GM18520 (cell line): ENCODE data around the gene WRAP73.

Experiments used
- ATAC-seq: cut with Tn5 transposase; IDR thresholded peaks from one replicate; pipeline ENCODE4 v1.9.1; 2021; ENCODE audit not compliant: unreplicated experiment

The WRAP73 gene

DNA sequence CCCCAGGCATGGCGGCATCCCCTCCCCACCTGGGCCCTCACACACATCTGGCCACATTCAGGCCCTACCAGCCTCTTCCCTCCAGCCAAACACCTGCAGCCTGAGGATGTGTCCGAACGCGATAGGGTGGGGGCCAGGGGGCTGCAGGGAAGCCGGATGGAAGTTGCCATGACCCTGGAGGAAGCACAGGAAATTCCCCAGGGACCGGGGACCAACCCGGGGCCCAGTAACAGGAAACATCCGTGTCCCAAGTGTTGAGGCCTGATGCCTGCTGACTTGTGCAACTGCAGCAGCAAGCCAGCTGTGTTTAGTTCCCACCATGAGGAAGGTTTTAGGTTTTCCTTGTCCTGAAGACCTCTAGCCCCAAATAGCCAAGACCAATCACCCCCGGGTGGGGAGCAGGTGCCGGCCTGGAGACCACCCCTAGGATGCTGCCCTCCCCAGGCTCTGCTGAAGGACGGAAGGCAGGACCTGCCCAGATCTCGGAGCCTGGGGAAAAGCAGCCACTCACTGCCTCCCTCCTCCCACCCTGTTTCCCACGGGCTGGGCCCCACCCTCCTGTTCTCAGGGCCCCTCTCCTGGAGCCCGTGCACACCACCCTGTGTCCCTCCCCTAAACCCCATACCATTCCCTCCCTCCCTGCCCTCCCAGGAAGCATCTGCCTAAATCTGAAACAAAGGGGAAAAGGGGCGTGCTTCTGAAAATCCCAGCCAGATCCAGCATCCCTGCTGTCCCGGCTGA is 68.4 kb downstream of the WRAP73 start:
- ATAC-seq: no peak
